Hepatocyte (in vitro differentiated cells): ENCODE results near the gene ZNF766. TPM values are rescaled to one million over a fixed set of nuclear protein-coding genes. Genes with fewer than 3 reads are reported as not detected.
"Not testable (repeated sequence)": the region's sequence is repeated elsewhere in the genome, so short reads cannot be mapped to it uniquely, and the experiment has no call there.

ENCODE experiments used
- DNase-seq: peaks from one replicate; pipeline ENCODE4 v3.0.0-alpha.2; 2016; ENCODE audit warnings: low spot score
- H2AFZ ChIP-seq: fragments of 200-600 bp; sonication (generic); 2 replicates; pipeline ENCODE4 v1.6.0; 2016; ENCODE audit warnings: antibody characterized with exemption, mild to moderate bottlenecking
- H3K27ac ChIP-seq: fragments of 200-600 bp; sonication (generic); 2 replicates; pipeline ENCODE4 v1.5.1; 2016; ENCODE audit warnings: mild to moderate bottlenecking
- H3K27me3 ChIP-seq: fragments of 200-600 bp; sonication (generic); 2 replicates; pipeline ENCODE4 v1.6.1; 2016
- H3K36me3 ChIP-seq: fragments of 200-600 bp; sonication (generic); replicated peaks from 2 replicates; pipeline ENCODE4 v1.5.1; 2016; ENCODE audit warnings: low read depth; ENCODE audit not compliant: insufficient read depth
- H3K4me1 ChIP-seq: fragments of 200-600 bp; sonication (generic); 2 replicates; pipeline ENCODE4 v1.5.1; 2016; ENCODE audit warnings: mild to moderate bottlenecking, moderate library complexity; ENCODE audit not compliant: insufficient read depth
- H3K4me2 ChIP-seq: fragments of 200-600 bp; sonication (generic); 2 replicates; pipeline ENCODE4 v1.6.0; 2016
- H3K4me3 ChIP-seq: fragments of 200-600 bp; sonication (generic); 2 replicates; pipeline ENCODE4 v1.5.1; 2016; ENCODE audit warnings: mild to moderate bottlenecking
- H3K79me2 ChIP-seq: fragments of 200-600 bp; sonication (generic); 2 replicates; pipeline ENCODE4 v1.6.0; 2017; ENCODE audit warnings: mild to moderate bottlenecking
- H3K9me2 ChIP-seq: fragments of 200-600 bp; sonication (generic); replicated peaks from 2 replicates; pipeline ENCODE4 v1.6.0; 2017; ENCODE audit warnings: mild to moderate bottlenecking; ENCODE audit not compliant: insufficient read depth
- H3K9me3 ChIP-seq: fragments of 200-600 bp; sonication (generic); 2 replicates; pipeline ENCODE4 v1.5.1; 2016; ENCODE audit warnings: low read depth, mild to moderate bottlenecking
- H4K20me1 ChIP-seq: fragments of 200-600 bp; sonication (generic); 2 replicates; pipeline ENCODE4 v1.6.0; 2016; ENCODE audit warnings: mild to moderate bottlenecking; ENCODE audit not compliant: insufficient read depth, poor library complexity, severe bottlenecking
- CTCF ChIP-seq: fragments of 200-600 bp; sonication (generic); IDR thresholded peaks from 2 replicates; pipeline ENCODE4 v1.5.1; 2016; ENCODE audit warnings: antibody characterized with exemption, mild to moderate bottlenecking; ENCODE audit not compliant: poor library complexity
- EZH2 ChIP-seq: fragments of 200-600 bp; sonication (generic); IDR thresholded peaks from 2 replicates; pipeline ENCODE4 v1.6.1; 2016; ENCODE audit warnings: antibody characterized with exemption, mild to moderate bottlenecking, borderline replicate concordance
- EZH2phosphoT487 ChIP-seq: fragments of 200-600 bp; sonication (generic); IDR thresholded peaks from one replicate; pipeline ENCODE4 v1.6.1; 2018; ENCODE audit warnings: antibody characterized with exemption, mild to moderate bottlenecking, low read depth, moderate library complexity; ENCODE audit not compliant: unreplicated experiment, severe bottlenecking
- WGBS: methylation state at CpG from one replicate; pipeline ENCODE4 v1.1.6; 2016; ENCODE audit warnings: low lambda C conversion rate; ENCODE audit errors: missing lambda C conversion rate; 5-methylcytosine and 5-hydroxymethylcytosine counted together
- polyA plus RNA-seq: library from polyadenylated mRNA; unstranded; fragments of >200 nt; fragmentation: Nextera tagmentation; extraction: Ambion mirVana; gene quantifications from 2 replicates; pipeline ENCODE4 v1.2.1, GENCODE V29; 2016
- total RNA-seq: library from RNA; depleted of rRNA; stranded (reverse); fragments of >200 nt; gene quantifications from 2 replicates; pipeline ENCODE4 v1.2.3, GENCODE V29; 2014

ZNF766 gene
- total and polyA plus RNA-seq, 2 experiments from 2014 or later: 11.4 to 11.6 TPM

GRCh38 chr19:52331757-52332156 lies 62.4 kb downstream of the ZNF766 start:
- H3K4me2 ChIP-seq: no peak overlapping the region
- no peak overlapping the region for H2AFZ ChIP-seq
- DNase-seq: no peak
- no peaks in the 10 kb centered on the region for H3K36me3 ChIP-seq
- H3K27ac ChIP-seq: no peak overlapping the region
- TF ChIP-seq EZH2phosphoT487: no peak
- TF ChIP-seq EZH2: no peak
- no peak overlapping the region for H3K4me3 ChIP-seq
- H3K9me3 ChIP-seq: peaks cover 19% of the 10 kb centered on the region
- no peaks in the 10 kb centered on the region for H3K9me2 ChIP-seq
- H4K20me1 ChIP-seq: no peaks in the 10 kb centered on the region
- no peaks in the 10 kb centered on the region for H3K79me2 ChIP-seq
- 89% methylated on average over 10 of the region's 10 CpGs for WGBS
- no peaks in the 10 kb centered on the region for H3K27me3 ChIP-seq
- no peaks in the 10 kb centered on the region for H3K4me1 ChIP-seq

DNA sequence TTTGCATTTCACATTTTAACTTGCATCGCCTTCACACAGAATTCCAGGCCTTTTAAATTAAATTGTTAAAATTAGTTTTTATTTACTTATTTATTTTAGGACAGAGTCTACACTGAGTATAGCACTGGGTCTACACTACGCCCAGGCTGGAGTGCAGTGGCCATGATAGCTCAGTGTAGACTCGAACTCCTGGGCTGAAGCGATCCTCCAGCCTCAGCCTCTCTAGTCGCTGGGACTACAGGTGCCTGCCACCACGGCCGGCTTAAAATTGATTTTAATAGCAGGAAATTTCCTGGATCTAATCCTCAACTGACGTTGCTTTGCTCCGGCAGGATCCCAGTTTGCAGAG lies 66.4 kb downstream of the ZNF766 start:
- TF ChIP-seq EZH2 (no peak), CTCF (no peak), EZH2phosphoT487 (no peak)

DNA sequence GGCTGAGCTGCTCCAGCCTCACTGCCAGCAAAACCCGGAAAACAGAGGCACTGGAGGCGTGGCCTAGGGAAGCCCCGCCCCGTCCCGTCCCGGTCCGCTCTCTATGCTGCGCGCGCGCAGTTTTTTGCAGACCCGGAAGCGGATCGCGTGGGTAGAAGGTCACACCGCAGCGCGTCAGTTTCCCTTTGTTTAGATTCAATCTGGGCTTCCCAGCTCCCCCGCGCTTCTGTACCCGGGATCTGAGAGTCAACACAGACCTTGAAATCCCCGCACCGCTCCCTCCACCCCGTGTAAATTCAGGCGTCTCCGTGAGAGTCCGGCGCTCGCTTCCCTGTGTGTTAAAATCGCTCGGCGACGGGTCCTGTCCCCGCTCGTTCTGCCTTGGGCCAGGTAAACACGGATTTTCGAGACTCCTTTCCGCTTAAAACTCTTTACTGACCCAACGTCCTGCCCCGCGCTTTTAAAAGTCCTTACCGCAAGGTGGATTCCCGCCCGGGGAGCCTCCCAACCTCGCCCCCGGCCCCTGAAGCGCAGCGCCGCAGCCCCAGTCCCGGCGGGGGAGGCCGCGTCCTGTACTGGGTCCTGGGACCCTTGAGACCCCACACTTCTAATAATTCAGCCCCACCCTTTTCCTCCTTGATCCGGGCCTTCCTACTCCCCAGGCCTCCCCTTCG lies 66.9 kb downstream of the ZNF766 start, which contains the start of gene ZNF610:
Gene ZNF610 (plus strand): TSS at position 127 of the 674 bp plus-strand sequence. CDS start 12,930 bp downstream, outside the sequence.
- Histone ChIP-seq H4K20me1 (no peaks in the 10 kb centered on the region), H3K9me3 (peaks cover 11% of the 10 kb centered on the region), H3K4me1 (peaks cover 8% of the 10 kb centered on the region), H3K36me3 (no peaks in the 10 kb centered on the region), H3K4me2 (peak within 1 kb of the TSS; percentile 86), H2AFZ (peak within 1 kb of the TSS; percentile 94), H3K9me2 (no peaks in the 10 kb centered on the region), H3K4me3 (peak within 1 kb of the TSS; percentile 66), H3K27me3 (no peaks in the 10 kb centered on the region), H3K27ac (peak within 1 kb of the TSS; percentile 94), H3K79me2 (peaks cover 9% of the 10 kb centered on the region)
- TF ChIP-seq EZH2: no peak
- TF ChIP-seq EZH2phosphoT487: no peak
- no peak for TF ChIP-seq CTCF
- 2% methylated on average over 54 of the region's 55 CpGs for WGBS
- peak; percentile 96 for DNase-seq

More for the DNA sequence above, 66.4 kb downstream of the ZNF766 start:
- no peak for DNase-seq
- peaks cover 8% of the 10 kb centered on the region for H3K4me1 ChIP-seq
- H3K27me3 ChIP-seq: no peaks in the 10 kb centered on the region
- no peaks in the 10 kb centered on the region for H4K20me1 ChIP-seq
- no peaks in the 10 kb centered on the region for H3K9me2 ChIP-seq
- 62% methylated on average over 9 of the region's 9 CpGs for WGBS
- H3K9me3 ChIP-seq: peaks cover 16% of the 10 kb centered on the region
- no peaks in the 10 kb centered on the region for H3K36me3 ChIP-seq
- H3K79me2 ChIP-seq: peaks cover 9% of the 10 kb centered on the region
- peak overlapping the region; percentile 58 for H3K4me3 ChIP-seq
- peak overlapping the region; percentile 86 for H3K4me2 ChIP-seq
- H3K27ac ChIP-seq: peak overlapping the region; percentile 94
- peak overlapping the region; percentile 94 for H2AFZ ChIP-seq

DNA sequence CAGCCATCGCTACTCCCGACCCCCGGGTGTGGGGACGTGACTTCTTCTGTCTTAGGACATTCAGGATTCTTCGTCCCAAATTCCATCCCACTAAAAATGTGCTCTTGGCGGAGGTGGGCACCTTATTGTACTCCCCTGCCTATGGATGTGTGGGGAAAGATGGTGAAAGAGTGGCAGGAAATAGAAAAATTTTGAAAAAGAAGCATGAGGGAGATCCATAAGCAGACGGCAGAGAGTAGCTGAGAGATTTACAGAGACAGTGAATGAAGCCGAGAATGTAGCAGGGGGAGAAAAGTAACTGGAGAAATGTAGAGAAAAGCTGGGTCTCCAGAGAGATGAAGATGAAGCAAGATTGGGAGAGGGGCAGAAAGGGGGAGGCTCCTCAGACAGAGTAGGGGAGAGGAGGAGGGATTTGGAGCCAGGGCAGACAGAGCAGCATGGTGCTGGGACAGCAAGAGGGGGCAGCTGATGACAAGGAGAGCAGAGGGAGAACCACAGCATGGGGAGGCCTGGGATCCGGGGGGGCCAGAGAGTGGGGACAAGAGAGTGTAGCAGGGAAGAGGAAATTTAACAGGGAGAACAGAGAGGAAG lies 67.5 kb downstream of the ZNF766 start:
- H3K9me3 ChIP-seq: peaks cover 5% of the 10 kb centered on the region
- no peaks in the 10 kb centered on the region for H3K9me2 ChIP-seq
- peaks cover 9% of the 10 kb centered on the region for H3K79me2 ChIP-seq
- H4K20me1 ChIP-seq: no peaks in the 10 kb centered on the region
- 3% methylated on average over 8 of the region's 9 CpGs for WGBS
- H3K36me3 ChIP-seq: no peaks in the 10 kb centered on the region
- peak; percentile 26 for DNase-seq
- H3K4me3 ChIP-seq: peak overlapping the region; percentile 66
- TF ChIP-seq CTCF (no peak), EZH2phosphoT487 (no peak), EZH2 (no peak)
- no peaks in the 10 kb centered on the region for H3K27me3 ChIP-seq
- peak overlapping the region; percentile 94 for H2AFZ ChIP-seq
- H3K27ac ChIP-seq: peak overlapping the region; percentile 94
- peaks cover 8% of the 10 kb centered on the region for H3K4me1 ChIP-seq
- peak overlapping the region; percentile 86 for H3K4me2 ChIP-seq

GRCh38 chr19:52339022-52339421 lies 69.6 kb downstream of the ZNF766 start:
- H3K36me3 ChIP-seq, DNase-seq, H2AFZ ChIP-seq, H3K4me1 ChIP-seq, H3K9me2 ChIP-seq, H3K27me3 ChIP-seq, H3K9me3 ChIP-seq, H4K20me1 ChIP-seq, H3K4me3 ChIP-seq, H3K79me2 ChIP-seq: not testable (repeated sequence)
- Histone ChIP-seq H3K4me2 (peak overlapping the region; percentile 53), H3K27ac (peak overlapping the region; percentile 94)
- WGBS: 48% methylated on average over 3 of the region's 3 CpGs
